Measurements from ENCODE around the gene AFF1. TPM values are rescaled to one million over a fixed set of nuclear protein-coding genes. Genes with fewer than 3 reads are reported as not detected.

Gene AFF1
- total RNA-seq, 1 donor from 2014 or later = 34.1 TPM

DNA sequence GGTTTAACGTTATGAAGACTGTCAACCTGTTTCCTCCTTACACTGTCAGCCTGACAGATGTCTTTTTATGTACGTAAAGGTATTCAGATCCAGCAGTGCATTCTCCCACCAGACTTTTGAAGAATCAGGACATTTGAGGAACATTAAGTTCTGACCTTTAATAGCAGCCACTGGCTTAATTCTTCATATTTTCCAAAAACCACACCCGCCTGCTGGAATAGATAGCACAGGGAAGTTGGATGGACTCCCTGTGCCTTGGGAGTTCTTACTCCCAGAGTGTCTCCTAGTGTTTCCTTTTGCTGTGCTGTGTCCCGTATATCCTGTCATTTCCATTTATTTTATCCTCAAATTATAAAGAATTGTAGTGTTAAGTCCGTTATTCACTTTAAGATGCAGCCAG is 94.5 kb downstream of the AFF1 start:
- no peaks in the 10 kb centered on the region for H3K9me3 Mint-ChIP-seq
- peaks cover 13% of the 10 kb centered on the region for H3K4me1 Mint-ChIP-seq
- H3K27ac Mint-ChIP-seq (ENCODE audit: unreplicated experiment) = no peak overlapping the region
- TF ChIP-seq, protein P1, sequence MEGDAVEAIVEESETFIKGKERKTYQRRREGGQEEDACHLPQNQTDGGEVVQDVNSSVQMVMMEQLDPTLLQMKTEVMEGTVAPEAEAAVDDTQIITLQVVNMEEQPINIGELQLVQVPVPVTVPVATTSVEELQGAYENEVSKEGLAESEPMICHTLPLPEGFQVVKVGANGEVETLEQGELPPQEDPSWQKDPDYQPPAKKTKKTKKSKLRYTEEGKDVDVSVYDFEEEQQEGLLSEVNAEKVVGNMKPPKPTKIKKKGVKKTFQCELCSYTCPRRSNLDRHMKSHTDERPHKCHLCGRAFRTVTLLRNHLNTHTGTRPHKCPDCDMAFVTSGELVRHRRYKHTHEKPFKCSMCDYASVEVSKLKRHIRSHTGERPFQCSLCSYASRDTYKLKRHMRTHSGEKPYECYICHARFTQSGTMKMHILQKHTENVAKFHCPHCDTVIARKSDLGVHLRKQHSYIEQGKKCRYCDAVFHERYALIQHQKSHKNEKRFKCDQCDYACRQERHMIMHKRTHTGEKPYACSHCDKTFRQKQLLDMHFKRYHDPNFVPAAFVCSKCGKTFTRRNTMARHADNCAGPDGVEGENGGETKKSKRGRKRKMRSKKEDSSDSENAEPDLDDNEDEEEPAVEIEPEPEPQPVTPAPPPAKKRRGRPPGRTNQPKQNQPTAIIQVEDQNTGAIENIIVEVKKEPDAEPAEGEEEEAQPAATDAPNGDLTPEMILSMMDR (conservative IDR thresholded peaks at IDR 0.05) = no peak
- H3K27me3 Mint-ChIP-seq (ENCODE audit: low read depth) = no peaks in the 10 kb centered on the region
- no peak for DNase-seq (ENCODE audit: low read depth, low spot score)
- no peak overlapping the region for H3K4me3 Mint-ChIP-seq
- no peaks in the 10 kb centered on the region for H3K36me3 Mint-ChIP-seq (ENCODE audit: low read depth)

DNA sequence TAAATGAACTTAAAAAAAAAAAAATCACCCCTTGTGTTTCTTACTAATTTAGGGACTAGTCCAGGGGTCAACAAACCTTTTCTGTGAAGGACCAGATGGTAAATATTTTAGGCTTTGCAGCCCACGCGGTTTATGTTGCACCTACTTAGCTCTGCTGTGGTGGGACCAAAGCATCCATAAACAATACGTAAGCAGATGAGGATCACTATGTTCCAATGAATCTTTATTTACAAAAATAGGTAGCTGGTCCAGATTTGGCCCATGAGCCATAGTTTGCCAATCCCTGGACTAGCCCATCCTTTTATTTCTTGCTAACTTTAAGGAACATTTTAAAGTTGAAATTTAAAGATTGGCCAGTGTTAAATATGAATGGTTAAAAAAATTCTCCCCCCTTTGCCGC is 95.3 kb downstream of the AFF1 start:
- TF ChIP-seq, protein P1 (conservative IDR thresholded peaks at IDR 0.05) = no peak
- peaks cover 11% of the 10 kb centered on the region for H3K4me1 Mint-ChIP-seq
- no peak for DNase-seq (ENCODE audit: low read depth, low spot score)
- no peaks in the 10 kb centered on the region for H3K27me3 Mint-ChIP-seq (ENCODE audit: low read depth)
- peak overlapping the region; percentile 29 for H3K4me3 Mint-ChIP-seq
- no peaks in the 10 kb centered on the region for H3K9me3 Mint-ChIP-seq
- H3K27ac Mint-ChIP-seq (ENCODE audit: unreplicated experiment) = no peak overlapping the region
- no peaks in the 10 kb centered on the region for H3K36me3 Mint-ChIP-seq (ENCODE audit: low read depth)

DNA sequence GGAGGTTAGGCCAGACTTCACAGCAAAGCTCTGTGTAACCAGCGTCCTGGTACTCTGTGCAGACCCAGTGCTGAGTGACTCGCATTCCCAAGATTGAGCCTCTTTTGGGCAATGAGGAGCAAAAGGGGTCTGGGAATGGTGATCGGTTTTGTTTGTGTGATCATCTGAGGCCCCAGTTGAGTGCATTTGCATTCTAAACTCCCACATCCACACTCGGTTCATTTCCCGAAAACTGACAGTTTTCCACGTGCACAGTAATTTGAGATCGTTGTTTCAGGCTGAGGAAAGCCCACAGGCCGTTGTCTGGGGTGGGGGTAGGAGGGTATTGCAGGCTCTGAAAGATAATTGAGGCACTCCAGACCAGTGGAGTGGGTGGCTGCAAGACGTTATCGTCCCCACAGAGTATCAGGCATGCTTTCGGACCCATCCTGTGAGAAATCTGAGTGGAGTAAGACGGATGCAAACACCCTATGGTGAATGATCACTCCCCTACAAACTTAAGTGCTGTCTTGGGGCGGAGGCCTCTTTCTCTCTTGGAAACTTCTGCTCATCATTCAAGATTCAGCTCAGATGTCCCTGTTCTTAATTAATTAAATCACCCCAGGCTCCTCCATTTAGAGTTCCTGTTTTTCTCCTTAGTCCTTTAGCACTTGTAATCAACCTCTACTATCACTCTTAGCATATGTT is 96.1 kb downstream of the AFF1 start:
- DNase-seq (ENCODE audit: low read depth, low spot score) = no peak
- H3K27me3 Mint-ChIP-seq (ENCODE audit: low read depth) = no peaks in the 10 kb centered on the region

DNA sequence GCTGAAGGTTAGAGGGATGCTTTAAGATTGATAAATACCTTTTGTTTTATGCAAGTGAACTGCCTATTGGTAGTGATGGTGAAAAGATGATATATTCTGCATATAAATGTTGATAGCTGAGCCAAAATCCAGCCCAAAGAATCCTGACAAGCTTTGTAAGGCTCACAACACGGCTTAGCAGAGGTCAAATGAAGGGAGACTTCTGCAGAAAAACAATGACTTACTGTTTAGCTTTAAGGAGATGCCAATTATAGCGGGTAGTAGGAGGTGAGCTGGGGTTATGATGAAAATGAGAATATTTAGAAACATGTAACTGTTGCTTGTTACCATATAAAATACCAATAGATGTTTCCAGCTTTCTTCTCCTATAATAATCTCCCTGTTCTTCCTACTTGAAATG is 97.1 kb downstream of the AFF1 start:
- TF ChIP-seq, protein P1 (conservative IDR thresholded peaks at IDR 0.05) = no peak
- no peak overlapping the region for H3K4me3 Mint-ChIP-seq
- no peaks in the 10 kb centered on the region for H3K27me3 Mint-ChIP-seq (ENCODE audit: low read depth)

More for the DNA sequence above, 96.1 kb downstream of the AFF1 start:
- H3K27ac Mint-ChIP-seq (ENCODE audit: unreplicated experiment) = no peak overlapping the region
- H3K36me3 Mint-ChIP-seq (ENCODE audit: low read depth) = no peaks in the 10 kb centered on the region
- H3K9me3 Mint-ChIP-seq = no peaks in the 10 kb centered on the region
- peaks cover 10% of the 10 kb centered on the region for H3K4me1 Mint-ChIP-seq
- no peak overlapping the region for H3K4me3 Mint-ChIP-seq
- TF ChIP-seq, protein P1 (conservative IDR thresholded peaks at IDR 0.05) = no peak

DNA sequence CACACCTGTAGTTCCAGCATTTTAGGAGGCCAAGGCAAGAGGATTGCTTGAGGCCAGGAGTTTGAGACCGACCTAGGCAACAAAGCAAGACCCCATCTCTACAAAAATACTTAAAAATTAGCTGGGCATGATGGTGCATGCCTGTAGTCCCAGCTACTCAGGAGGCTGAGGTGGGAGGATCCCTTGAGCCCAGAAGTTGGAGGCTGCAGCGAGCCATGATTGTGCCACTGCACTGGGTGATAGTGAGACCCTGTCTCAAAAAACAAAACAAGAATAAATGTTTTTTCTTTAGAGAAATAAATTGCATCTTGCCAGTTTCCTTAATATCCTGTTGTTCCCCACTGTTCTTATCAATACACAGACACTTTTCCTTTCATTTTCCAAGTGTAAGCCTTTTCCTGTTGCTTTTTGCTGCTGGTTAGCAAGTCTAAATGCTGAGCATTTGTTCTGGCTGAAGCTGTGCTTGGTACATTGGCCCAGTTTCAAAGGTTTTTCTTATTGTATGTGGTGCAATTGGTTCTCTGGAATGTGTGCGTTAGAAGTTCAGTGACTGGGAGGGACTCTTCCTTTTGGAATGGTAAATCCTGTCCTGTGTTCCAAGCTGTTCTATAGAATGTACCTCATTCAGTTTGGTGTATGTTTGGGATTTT is 98.2 kb downstream of the AFF1 start:
- Mint-ChIP-seq H3K9me3 (no peaks in the 10 kb centered on the region), H3K27me3 (ENCODE audit: low read depth) (no peaks in the 10 kb centered on the region), H3K27ac (ENCODE audit: unreplicated experiment) (no peak overlapping the region), H3K4me1 (peaks cover 27% of the 10 kb centered on the region), H3K4me3 (no peak overlapping the region), H3K36me3 (ENCODE audit: low read depth) (no peaks in the 10 kb centered on the region)
- DNase-seq (ENCODE audit: low read depth, low spot score) = no peak
- TF ChIP-seq, protein P1 (conservative IDR thresholded peaks at IDR 0.05) = no peak

More for the DNA sequence above, 97.1 kb downstream of the AFF1 start:
- Mint-ChIP-seq H3K9me3 (no peaks in the 10 kb centered on the region), H3K4me1 (peaks cover 16% of the 10 kb centered on the region), H3K36me3 (ENCODE audit: low read depth) (no peaks in the 10 kb centered on the region), H3K27ac (ENCODE audit: unreplicated experiment) (no peak overlapping the region)
- no peak for DNase-seq (ENCODE audit: low read depth, low spot score)
